Spleen (tissue), 7 donors: Measurements from ENCODE around the gene CD93.

Source experiments
- POLR2A ChIP-seq, 3 donors: fragments of 450-650 bp; IDR thresholded peaks; one replicate each; pipeline ENCODE4 v1.5.1; 2017; ENCODE audit warnings: antibody characterized with exemption in 3 of 3, mild to moderate bottlenecking in 1 of 3
- TF ChIP-seq, protein P1 (sequence below), 11 experiments: fragments of 200-600 bp in 7 of 11; fragments of 450-650 bp in 4 of 11; sonication (generic) in 4 of 11; IDR thresholded peaks in 8 of 11; conservative IDR thresholded peaks in 3 of 11; 1 replicate in 7 of 11; 2 replicates in 4 of 11; pipeline versions ENCODE4 v1.4.0 to v1.8.0; 2016 to 2021; ENCODE audit warnings: antibody characterized with exemption in 11 of 11, inconsistent platforms in 4 of 11, mild to moderate bottlenecking in 1 of 11
- donor health status: DM: no; HTN: no; CAD: no; lungs with moderate emphysema.
- donor health status: DM: no; HTN: no; CAD: no.
- donor health status: DM: no; HTN: no; CAD: no.

DNA sequence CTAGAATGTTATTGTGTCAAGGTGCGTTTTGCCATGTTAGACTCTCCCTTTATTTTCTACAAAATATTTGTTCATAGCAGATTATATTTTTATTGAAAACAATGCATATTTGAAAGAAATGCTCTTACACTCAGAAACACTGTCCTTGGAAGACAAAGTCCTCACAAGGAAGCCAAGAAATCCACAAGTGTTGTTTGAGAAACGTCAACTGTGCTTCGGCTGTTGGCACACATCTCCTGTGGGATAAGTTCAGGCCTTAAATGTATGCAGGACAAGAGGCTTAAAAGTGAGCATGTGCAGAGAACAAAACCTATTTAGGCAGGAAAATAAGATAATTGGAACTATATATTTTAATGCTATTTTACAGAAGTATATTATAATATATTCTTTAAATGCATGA is 27.1 kb downstream of the CD93 start:
- TF ChIP-seq, protein P1, sequence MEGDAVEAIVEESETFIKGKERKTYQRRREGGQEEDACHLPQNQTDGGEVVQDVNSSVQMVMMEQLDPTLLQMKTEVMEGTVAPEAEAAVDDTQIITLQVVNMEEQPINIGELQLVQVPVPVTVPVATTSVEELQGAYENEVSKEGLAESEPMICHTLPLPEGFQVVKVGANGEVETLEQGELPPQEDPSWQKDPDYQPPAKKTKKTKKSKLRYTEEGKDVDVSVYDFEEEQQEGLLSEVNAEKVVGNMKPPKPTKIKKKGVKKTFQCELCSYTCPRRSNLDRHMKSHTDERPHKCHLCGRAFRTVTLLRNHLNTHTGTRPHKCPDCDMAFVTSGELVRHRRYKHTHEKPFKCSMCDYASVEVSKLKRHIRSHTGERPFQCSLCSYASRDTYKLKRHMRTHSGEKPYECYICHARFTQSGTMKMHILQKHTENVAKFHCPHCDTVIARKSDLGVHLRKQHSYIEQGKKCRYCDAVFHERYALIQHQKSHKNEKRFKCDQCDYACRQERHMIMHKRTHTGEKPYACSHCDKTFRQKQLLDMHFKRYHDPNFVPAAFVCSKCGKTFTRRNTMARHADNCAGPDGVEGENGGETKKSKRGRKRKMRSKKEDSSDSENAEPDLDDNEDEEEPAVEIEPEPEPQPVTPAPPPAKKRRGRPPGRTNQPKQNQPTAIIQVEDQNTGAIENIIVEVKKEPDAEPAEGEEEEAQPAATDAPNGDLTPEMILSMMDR (IDR thresholded peaks at IDR 0.05 in 8 of 11, conservative IDR thresholded peaks at IDR 0.05 in 3 of 11), result no peak
- no peak for TF ChIP-seq POLR2A (IDR thresholded peaks at IDR 0.05)
